Fibroblast of lung (primary cell): Measurements from ENCODE around the gene APBB2. TPM values are rescaled to one million over a fixed set of nuclear protein-coding genes. Genes with fewer than 3 reads are reported as not detected.

Source experiments
- DNase-seq, 2 donors: peaks; one replicate each; pipeline versions ENCODE4 v3.0.0 to v3.0.0-alpha.2; 2010; ENCODE audit warnings: low read depth in 2 of 2
- H2AFZ ChIP-seq: 2 replicates; pipeline ENCODE4 v1.5.1; 2012; ENCODE audit warnings: low read length, control low read depth, inconsistent platforms
- H3K27ac ChIP-seq: 2 replicates; pipeline ENCODE4 v1.5.1; 2011; ENCODE audit warnings: low read length, control low read depth; ENCODE audit not compliant: insufficient read depth
- H3K27me3 ChIP-seq: 2 replicates; pipeline ENCODE4 v1.5.1; 2011; ENCODE audit warnings: mild to moderate bottlenecking, low read length; ENCODE audit not compliant: control insufficient read depth, insufficient read depth
- H3K36me3 ChIP-seq: 2 replicates; pipeline ENCODE4 v1.5.1; 2011; ENCODE audit warnings: low read length; ENCODE audit not compliant: control insufficient read depth, insufficient read depth
- H3K4me1 ChIP-seq: 2 replicates; pipeline ENCODE4 v1.5.1; 2011; ENCODE audit warnings: low read length; ENCODE audit not compliant: control insufficient read depth, insufficient read depth; ENCODE audit errors: extremely low read depth
- H3K4me2 ChIP-seq: 2 replicates; pipeline ENCODE4 v1.5.1; 2011; ENCODE audit warnings: low read length, control low read depth; ENCODE audit not compliant: insufficient read depth; ENCODE audit errors: extremely low read depth
- H3K4me3 ChIP-seq, 4 experiments: fragments of 200-600 bp in 1 of 4; sonication (generic) in 1 of 4; replicated peaks in 1 of 4; 2 replicates each; pipeline ENCODE4 v1.5.1; 2011 to 2016; ENCODE audit warnings: low read length in 4 of 4, low read depth in 3 of 4, mild to moderate bottlenecking in 3 of 4, control low read depth in 2 of 4, inconsistent platforms in 1 of 4, mixed read lengths in 1 of 4; ENCODE audit not compliant: insufficient read depth in 1 of 4; ENCODE audit errors: control extremely low read depth in 1 of 4
- H3K79me2 ChIP-seq: 2 replicates; pipeline ENCODE4 v1.5.1; 2012; ENCODE audit warnings: mild to moderate bottlenecking, low read length, inconsistent platforms; ENCODE audit not compliant: control insufficient read depth, insufficient read depth
- H3K9ac ChIP-seq: 2 replicates; pipeline ENCODE4 v1.5.1; 2011; ENCODE audit warnings: mild to moderate bottlenecking, low read length, control low read depth; ENCODE audit not compliant: insufficient read depth
- H3K9me3 ChIP-seq: 2 replicates; pipeline ENCODE4 v1.5.1; 2012; ENCODE audit warnings: low read depth, low read length; ENCODE audit not compliant: control insufficient read depth, insufficient read depth
- H4K20me1 ChIP-seq: 2 replicates; pipeline ENCODE4 v1.5.1; 2011; ENCODE audit warnings: low read length; ENCODE audit not compliant: control insufficient read depth, insufficient read depth; ENCODE audit errors: extremely low read depth
- EZH2 ChIP-seq: IDR thresholded peaks from 2 replicates; pipeline ENCODE4 v1.5.1; 2012; ENCODE audit warnings: low read length, control low read depth, mild to moderate bottlenecking; ENCODE audit errors: missing control alignments
- polyA plus RNA-seq, 2 donors: library from polyadenylated mRNA; depleted of rRNA in 1 of 2; stranded (reverse) in 1 of 2; unstranded in 1 of 2; fragments of >200 nt; gene quantifications; 2 replicates each; pipeline ENCODE4 v1.2.1, GENCODE V29; 2011 to 2012; ENCODE audit warnings: missing spikeins in 1 of 2
- total RNA-seq: library from RNA; depleted of rRNA; stranded (reverse); fragments of >200 nt; gene quantifications from 2 replicates; pipeline ENCODE4 v1.2.1, GENCODE V29; 2014
- TF ChIP-seq, protein P1 (sequence below), 2 donors: IDR thresholded peaks in 1 of 2; conservative IDR thresholded peaks in 1 of 2; 1 replicate in 1 of 2; 2 replicates in 1 of 2; pipeline ENCODE4 v1.5.1; 2011 to 2012; ENCODE audit warnings: low read length in 2 of 2, control low read depth in 1 of 2, inconsistent platforms in 1 of 2, low read depth in 1 of 2, mild to moderate bottlenecking in 1 of 2

The APBB2 gene
- total and polyA plus RNA-seq, 2 donors (not counting 1 experiment from before 2014, with no cell fraction given) = 25.1 to 29.8 TPM

DNA sequence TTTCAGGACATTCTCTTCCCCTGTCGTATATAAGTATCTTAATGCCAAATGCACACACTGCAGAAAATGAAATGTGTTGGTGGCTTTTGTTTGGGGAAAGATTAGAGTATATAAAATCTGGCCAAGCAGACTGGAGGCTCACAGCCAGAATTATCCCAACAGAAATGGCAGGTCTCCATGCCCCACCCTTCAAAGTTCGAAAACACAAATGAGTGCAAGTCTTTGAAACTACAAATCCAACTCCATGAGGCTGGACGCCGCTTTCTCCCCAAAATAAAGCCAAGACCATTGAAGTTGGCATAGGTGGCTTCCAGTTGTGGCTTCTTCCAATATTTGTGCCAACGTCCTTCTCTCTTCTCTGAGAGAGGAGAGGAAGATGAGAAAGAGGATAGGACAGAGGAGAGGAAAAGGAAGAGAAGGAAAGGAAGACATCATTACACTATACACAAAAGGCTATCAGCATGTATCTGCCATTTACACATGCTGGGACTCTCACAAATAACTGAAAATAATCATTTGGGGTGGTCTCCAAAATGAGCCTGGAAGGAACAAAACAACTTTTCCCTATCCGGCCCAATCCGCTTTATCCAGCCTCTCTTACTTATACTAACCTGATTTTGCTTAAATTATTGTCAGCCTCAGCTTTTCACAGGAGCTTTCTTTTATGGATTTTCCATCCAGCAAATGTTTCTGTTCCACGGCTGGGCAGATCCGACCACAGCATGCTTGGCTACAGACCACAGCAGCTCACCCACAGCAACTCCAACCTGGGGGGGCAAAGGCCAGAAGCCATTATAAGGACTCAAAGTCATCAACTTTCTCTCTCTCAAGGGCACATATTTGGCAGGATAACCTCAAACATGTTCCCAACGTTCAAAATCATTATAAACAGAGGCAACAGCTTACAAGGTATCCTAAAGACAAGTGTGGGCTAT, 71.7 kb downstream of the APBB2 start:
- peak; percentile 26 to 83 for DNase-seq
- peak overlapping the region in 1 of 4 experiments; percentile 26 for H3K4me3 ChIP-seq
- H3K9ac ChIP-seq = peak overlapping the region; percentile 16
- no peaks in the 10 kb centered on the region for H3K36me3 ChIP-seq
- no peaks in the 10 kb centered on the region for H3K9me3 ChIP-seq
- H3K27ac ChIP-seq = peak overlapping the region; percentile 84
- peak overlapping the region; percentile 91 for H3K4me2 ChIP-seq
- no peak overlapping the region for H2AFZ ChIP-seq
- peaks cover 8% of the 10 kb centered on the region for H3K79me2 ChIP-seq
- H4K20me1 ChIP-seq = no peaks in the 10 kb centered on the region
- TF ChIP-seq EZH2 = no peak
- TF ChIP-seq, protein P1, sequence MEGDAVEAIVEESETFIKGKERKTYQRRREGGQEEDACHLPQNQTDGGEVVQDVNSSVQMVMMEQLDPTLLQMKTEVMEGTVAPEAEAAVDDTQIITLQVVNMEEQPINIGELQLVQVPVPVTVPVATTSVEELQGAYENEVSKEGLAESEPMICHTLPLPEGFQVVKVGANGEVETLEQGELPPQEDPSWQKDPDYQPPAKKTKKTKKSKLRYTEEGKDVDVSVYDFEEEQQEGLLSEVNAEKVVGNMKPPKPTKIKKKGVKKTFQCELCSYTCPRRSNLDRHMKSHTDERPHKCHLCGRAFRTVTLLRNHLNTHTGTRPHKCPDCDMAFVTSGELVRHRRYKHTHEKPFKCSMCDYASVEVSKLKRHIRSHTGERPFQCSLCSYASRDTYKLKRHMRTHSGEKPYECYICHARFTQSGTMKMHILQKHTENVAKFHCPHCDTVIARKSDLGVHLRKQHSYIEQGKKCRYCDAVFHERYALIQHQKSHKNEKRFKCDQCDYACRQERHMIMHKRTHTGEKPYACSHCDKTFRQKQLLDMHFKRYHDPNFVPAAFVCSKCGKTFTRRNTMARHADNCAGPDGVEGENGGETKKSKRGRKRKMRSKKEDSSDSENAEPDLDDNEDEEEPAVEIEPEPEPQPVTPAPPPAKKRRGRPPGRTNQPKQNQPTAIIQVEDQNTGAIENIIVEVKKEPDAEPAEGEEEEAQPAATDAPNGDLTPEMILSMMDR (conservative IDR thresholded peaks at IDR 0.05 in 1 of 2, IDR thresholded peaks at IDR 0.05 in 1 of 2; ENCODE audit: low read depth in 1 of 2, low read length in 2 of 2) = no peak
- H3K4me1 ChIP-seq = peaks cover 34% of the 10 kb centered on the region
- no peaks in the 10 kb centered on the region for H3K27me3 ChIP-seq

DNA sequence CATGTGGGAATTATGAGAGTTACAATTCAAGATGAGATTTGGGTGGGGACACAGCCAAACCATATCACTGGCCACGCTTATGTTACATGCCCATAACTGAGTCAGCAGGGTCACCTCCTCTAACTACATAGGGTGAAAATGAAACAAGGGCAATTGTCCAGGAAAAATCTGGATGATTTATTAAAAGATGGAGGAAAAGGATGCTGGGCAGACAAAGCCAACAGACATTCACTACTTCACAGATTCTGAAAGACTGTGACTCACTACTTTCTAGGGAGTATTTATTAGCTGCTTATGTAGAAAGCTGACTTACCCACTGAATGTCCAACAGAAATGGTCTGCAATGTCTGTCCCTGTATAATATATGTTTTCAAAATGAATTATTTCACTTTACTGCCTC, 72.4 kb downstream of the APBB2 start:
- Histone ChIP-seq H3K4me1 (peaks cover 34% of the 10 kb centered on the region), H2AFZ (no peak overlapping the region), H3K4me3 (peak overlapping the region in 1 of 4 experiments; percentile 21), H3K9me3 (no peaks in the 10 kb centered on the region), H3K79me2 (peaks cover 8% of the 10 kb centered on the region), H3K27me3 (no peaks in the 10 kb centered on the region), H4K20me1 (no peaks in the 10 kb centered on the region), H3K27ac (no peak overlapping the region), H3K4me2 (no peak overlapping the region), H3K9ac (no peak overlapping the region), H3K36me3 (no peaks in the 10 kb centered on the region)
- DNase-seq = peak; percentile 97 to 98
- TF ChIP-seq, protein P1 (conservative IDR thresholded peaks at IDR 0.05 in 1 of 2, IDR thresholded peaks at IDR 0.05 in 1 of 2; ENCODE audit: low read depth in 1 of 2, low read length in 2 of 2) = no peak
- no peak for TF ChIP-seq EZH2

DNA sequence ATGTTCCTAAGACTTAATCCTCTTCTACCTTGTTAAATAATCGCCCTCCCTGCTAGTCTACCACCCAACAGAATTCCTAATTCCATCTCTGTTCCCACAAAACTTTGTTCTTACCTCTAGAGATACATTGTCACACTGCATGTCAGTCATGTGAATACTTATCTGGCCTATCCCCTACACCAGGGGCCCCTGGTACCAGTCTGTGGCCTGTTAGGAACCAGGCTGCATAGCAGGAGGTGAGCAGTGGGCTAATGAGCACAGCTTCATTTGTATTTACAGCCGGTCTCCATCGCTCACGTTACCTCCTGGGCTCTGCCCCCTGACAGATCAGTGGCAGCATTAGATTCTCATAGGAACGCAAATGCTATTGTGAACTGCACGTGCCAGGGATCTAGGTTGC, 73.9 kb downstream of the APBB2 start:
- Histone ChIP-seq H3K36me3 (no peaks in the 10 kb centered on the region), H3K9ac (no peak overlapping the region), H3K9me3 (no peaks in the 10 kb centered on the region), H4K20me1 (no peaks in the 10 kb centered on the region), H3K27me3 (no peaks in the 10 kb centered on the region), H3K27ac (no peak overlapping the region), H3K4me2 (no peak overlapping the region), H3K79me2 (peaks cover 3% of the 10 kb centered on the region), H3K4me3 (no peak overlapping the region), H3K4me1 (peaks cover 27% of the 10 kb centered on the region), H2AFZ (no peak overlapping the region)
- no peak for DNase-seq
- TF ChIP-seq EZH2 = no peak
- TF ChIP-seq, protein P1 (conservative IDR thresholded peaks at IDR 0.05 in 1 of 2, IDR thresholded peaks at IDR 0.05 in 1 of 2; ENCODE audit: low read depth in 1 of 2, low read length in 2 of 2) = no peak
